Choroid plexus epithelial cell (primary cell): ENCODE measurements around the gene MAGEA11.
"Not testable (repeated sequence)": the region's sequence is repeated elsewhere in the genome, so short reads cannot be mapped to it uniquely, and the experiment has no call there.

Source experiments
- DNase-seq: peaks from one replicate; pipeline ENCODE4 v3.0.0-alpha.2; 2010; ENCODE audit warnings: low read depth
- H3K4me3 ChIP-seq: 2 replicates; pipeline ENCODE4 v1.5.1; 2011; ENCODE audit warnings: low read depth, mild to moderate bottlenecking, control low read depth, low read length, moderate library complexity
- CTCF ChIP-seq: conservative IDR thresholded peaks from 2 replicates; pipeline ENCODE4 v1.5.1; 2011; ENCODE audit warnings: low read depth, mild to moderate bottlenecking, control low read depth, inconsistent platforms, low read length, moderate library complexity

Gene MAGEA11

GRCh38 chrX:149711545-149712236 lies at the start of gene MAGEA11:
TSS of gene MAGEA11 (plus strand) at chrX:149712060. CDS start at chrX:149713160, 1,100 bp downstream.
- no peak for DNase-seq
- no peak within 1 kb of the TSS for H3K4me3 ChIP-seq
- TF ChIP-seq CTCF = no peak

- DNase-seq = not testable (repeated sequence)
Measured at GRCh38 chrX:149675088-149675487, 36.8 kb upstream of the MAGEA11 start.

GRCh38 chrX:149675554-149675953 lies 36.3 kb upstream of the MAGEA11 start:
- DNase-seq, H3K4me3 ChIP-seq: not testable (repeated sequence)

More at GRCh38 chrX:149675088-149675487, 36.8 kb upstream of the MAGEA11 start:
- not testable (repeated sequence) for H3K4me3 ChIP-seq

GRCh38 chrX:149679164-149679678 lies 32.6 kb upstream of the MAGEA11 start:
- H3K4me3 ChIP-seq, DNase-seq: not testable (repeated sequence)

GRCh38 chrX:149681182-149681581 lies 30.7 kb upstream of the MAGEA11 start:
- DNase-seq = no peak
- no peak overlapping the region for H3K4me3 ChIP-seq
- TF ChIP-seq CTCF = no peak

GRCh38 chrX:149682031-149682430 lies 29.8 kb upstream of the MAGEA11 start:
- no peak for TF ChIP-seq CTCF
- no peak overlapping the region for H3K4me3 ChIP-seq
- no peak for DNase-seq

GRCh38 chrX:149682956-149683947 lies 28.6 kb upstream of the MAGEA11 start:
- no peak for DNase-seq
- no peak for TF ChIP-seq CTCF
- H3K4me3 ChIP-seq = no peak overlapping the region

- no peak overlapping the region for H3K4me3 ChIP-seq
- DNase-seq = no peak
- no peak for TF ChIP-seq CTCF
Measured at GRCh38 chrX:149683966-149684730, 27.7 kb upstream of the MAGEA11 start.
